HG02938 (cell line): ENCODE data around the gene NOS2.
"Not testable (repeated sequence)": the region's sequence is repeated elsewhere in the genome, so short reads cannot be mapped to it uniquely, and the experiment has no call there.

Source experiments
- ATAC-seq: cut with Tn5 transposase; IDR thresholded peaks from one replicate; pipeline ENCODE4 v1.9.1; 2021; ENCODE audit warnings: mild to moderate bottlenecking, moderate library complexity; ENCODE audit not compliant: unreplicated experiment

Gene NOS2

DNA sequence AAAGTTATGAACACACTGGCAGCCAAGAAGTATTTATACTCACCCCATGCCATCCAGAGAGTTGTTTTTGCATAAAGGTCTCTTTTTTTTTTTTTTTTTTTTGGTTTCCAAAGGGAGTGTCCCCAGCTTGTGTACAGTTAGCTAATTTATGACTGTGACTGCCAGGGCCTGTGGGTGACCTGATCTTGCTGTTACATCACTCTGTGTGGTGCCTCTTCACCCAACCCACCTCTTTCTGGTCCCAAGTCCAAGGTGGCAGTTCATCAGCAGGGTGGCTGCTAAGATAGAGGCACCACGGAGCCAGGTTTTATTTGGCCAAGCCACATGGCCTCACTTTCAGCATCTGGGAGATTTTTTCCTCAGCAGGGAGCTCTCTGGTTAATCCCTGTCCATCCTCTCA lies at the start of gene NOS2:
Gene NOS2 (minus strand): TSS at position 8 of the 400 bp plus-strand sequence. CDS start 1,720 bp downstream, outside the sequence.
- no peak for ATAC-seq

DNA sequence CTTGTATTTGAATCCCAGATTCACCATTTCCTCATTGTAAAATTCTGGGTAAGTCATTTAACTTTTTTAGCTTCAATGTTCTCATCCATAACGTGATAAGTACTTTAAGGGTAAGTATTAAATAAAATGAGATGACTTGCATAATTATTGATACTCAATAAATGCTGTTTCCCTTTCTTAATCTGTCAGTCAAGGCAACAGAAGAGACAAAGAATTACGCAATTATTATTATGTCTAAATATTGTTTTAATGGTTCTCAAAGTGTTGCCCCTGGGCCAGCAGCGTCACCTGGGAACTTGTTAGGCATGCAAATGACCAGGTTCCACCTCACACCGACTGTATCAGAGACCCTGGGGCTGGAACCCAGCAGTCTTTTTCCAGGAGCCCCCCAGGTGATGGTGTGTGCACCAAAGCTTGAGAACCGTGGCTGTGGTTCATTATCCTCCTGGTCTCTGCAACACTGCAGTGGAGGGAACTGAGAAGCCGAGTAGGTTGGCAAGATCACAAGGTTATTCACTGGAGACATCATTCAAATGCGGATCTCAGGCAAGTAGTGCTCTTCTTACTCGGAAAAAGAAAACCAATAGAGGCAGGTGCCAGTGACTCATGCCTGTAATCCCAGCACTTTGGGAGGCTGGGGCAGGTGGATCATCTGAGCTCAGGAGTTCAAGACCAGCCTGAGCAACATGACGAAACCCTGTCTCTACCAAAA lies 49.3 kb upstream of the NOS2 start:
- no peak for ATAC-seq

DNA sequence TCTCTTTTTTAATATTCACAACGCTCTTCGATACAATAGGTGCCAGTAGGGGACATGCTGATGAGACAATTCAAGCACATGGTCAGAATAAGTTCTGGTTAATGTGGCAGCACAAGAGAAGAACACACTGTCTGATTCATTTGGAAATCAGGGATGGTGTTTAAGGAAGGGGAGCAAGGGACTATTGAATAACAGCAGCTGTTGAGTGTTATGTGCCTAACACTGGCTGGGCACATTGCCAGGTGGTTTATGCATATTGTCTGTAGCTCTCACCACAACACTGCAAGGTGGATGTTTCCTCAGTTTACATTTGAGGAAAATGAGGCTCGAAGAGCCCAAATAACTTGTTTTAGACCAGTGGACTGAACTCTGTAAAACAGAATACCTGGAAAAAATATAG lies 48.6 kb upstream of the NOS2 start:
- ATAC-seq, result no peak

DNA sequence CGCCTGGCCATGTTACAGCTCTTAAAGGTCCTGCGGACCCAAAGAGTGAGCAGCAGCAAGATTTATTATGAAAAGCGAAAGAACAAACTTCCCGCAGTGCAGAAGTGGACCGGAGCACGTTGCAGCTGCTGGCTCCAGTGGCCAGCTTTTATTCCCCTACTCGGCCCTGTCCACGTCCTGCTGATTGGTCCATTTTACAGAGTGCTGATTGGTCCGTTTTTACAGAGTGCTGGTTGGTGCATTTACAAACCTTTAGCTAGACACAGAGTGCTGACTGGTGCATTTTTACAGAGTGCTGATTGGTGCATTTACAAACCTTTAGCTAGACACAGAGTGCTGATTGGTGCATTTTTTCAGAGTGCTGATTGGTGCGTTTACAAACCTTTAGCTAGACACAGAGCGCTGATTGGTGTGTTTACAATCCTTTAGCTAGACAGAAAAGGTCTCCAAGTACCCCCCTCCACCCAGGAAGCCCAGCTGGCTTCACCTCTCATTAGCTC lies 46.5 kb upstream of the NOS2 start:
- not testable (repeated sequence) for ATAC-seq

DNA sequence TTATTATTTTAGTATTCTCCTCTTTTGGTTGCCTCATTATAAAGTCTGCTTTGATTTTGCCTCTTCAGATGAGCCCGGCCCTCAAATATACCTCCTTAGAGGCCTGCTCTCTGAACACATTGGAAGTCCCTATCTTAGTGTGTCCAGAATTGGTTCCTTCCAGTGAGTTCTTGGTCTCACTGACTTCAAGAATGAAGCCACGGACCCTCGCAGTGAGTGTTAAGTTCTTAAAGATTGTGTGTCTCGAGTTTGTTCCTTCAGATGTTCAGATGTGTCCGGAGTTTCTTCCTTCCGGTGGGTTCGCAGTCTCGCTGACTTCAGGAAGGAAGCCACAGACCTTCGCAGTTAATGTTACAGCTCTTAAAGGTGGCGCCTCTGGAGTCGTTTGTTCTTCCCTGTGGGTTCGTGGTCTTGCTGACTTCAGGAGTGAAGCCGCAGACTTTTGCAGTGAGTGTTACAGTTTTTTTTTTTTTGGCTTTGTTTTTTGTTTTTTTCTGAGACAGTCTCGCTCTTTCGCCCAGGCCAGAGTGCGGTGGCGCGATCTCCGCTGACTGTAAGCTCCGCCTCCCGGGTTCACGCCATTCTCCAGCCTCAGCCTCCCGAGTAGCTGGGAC lies 45.8 kb upstream of the NOS2 start:
- no peak for ATAC-seq

DNA sequence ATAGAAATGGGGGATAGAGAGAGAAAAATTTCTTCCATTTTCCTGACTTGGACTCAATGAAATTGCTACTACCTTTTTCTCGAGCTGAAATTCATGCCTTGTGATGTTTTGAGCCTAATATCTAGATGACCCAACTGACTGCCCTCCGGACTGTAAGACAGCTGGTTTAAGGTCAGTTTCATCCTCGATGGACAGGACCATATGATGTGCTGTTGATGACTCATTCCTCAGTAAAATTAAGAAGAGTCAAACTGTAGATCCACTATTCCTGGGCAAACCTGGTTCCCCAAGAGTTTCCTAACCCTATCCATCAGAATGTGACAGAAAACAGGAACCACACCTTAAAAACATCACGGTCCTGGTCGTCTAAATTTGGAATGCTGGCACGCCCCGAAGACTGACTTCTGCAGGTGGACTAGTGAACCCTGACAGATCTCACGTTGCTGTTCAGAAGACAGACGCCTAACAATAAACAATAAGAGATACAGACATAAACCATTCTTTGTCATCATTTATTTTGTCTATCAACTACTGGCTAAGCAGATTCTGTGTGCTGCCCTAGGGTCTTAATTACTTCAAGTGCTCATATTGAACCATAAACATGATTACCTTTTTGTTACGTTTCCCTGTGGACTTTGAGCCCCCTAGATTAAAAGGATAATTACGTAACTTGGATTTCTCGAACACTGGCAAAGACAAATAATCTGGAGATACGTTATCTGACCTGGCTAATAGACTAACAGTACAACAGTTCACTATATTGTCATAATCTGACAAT lies 45.1 kb upstream of the NOS2 start:
- ATAC-seq, result no peak

DNA sequence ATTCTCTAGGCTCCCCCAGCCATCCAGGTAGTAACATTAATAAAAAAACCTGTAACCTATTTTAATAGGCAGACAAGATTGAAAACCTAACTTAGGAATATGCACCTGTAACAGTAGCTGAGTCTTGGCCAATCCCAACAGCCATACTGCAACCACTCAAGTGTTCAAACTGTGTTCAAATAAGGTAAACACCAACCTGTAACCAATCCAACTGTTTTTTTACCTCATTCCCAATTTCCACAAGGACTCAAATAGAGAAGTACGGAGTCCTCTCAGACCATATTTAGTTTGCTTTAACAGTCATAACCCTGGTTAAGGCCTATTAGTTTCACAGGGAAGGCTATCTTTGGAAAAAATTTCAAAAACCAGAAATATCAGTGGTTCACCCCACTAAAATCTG lies 40.4 kb upstream of the NOS2 start:
- no peak for ATAC-seq

DNA sequence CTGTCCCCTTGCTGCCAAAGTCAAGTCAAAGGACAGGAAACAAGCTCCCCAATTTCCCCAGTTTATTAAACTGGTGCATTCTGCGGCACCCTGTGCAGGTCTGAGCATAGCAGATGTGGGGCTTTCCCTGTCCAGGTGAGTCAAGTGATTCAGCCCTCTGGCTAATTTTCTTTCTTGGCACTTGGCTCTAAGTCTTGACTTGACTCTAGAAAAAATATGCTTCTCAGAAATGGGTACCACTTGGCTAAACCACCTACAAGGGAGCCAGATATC lies 40.0 kb upstream of the NOS2 start:
- ATAC-seq, result not testable (repeated sequence)

DNA sequence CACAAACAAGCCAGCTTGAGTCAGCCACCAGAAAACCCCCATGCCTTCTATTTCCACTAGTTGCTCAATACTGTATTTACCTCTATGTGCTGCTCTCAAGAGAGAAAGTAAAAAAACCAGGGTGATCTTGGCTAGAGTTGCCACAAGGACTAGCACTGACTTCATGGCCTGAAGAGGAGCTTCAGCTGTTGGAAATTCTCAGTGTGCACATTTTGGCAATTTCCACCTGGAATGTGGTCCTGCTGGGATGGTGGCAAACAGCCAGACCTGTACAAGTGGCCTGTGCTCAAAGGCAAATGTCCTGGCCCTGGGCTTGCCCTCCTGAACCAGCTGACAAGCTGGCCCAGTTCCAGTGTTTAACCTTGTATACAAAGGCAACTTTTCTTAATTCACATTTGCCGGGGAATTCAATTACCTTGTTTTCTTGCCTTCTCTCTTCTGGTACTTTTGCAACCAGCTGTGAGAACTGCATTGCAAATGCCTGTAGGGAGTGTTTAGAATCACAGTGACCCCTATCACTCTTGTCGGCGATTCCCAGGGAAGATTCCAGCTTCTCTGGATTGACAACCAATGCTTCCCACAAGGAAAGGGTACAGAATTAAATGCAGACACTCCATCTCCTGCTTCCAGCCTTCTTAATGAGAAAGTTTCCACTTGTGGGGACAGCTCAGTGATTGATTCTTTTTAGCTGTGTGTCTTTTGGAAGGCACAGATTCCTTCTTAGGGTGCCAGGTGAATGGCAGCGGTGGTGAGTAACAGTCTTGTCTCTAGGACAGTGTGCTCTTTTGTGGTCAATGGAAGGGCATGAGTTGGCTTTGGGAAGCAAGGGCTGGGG lies 39.5 kb upstream of the NOS2 start:
- ATAC-seq, result not testable (repeated sequence)

DNA sequence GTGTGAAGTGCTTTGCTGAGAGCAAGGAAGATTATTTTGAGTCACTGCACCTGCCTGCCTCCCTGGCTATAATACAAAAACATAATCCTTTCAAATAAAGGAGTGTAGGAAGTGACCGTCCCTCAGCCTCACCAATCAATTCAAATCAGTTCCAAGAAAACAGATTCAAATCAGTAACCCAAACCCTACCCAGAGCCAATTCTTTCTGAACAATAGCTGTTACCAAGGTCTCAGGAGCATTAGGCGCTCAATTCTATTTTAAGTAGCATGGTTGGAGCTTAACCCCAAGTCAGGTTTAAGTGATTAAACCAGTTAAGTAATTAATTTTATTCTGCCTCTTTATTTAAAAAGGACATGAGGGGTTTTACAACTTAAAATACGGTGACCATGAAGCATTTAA lies 38.3 kb upstream of the NOS2 start:
- ATAC-seq, result not testable (repeated sequence)

DNA sequence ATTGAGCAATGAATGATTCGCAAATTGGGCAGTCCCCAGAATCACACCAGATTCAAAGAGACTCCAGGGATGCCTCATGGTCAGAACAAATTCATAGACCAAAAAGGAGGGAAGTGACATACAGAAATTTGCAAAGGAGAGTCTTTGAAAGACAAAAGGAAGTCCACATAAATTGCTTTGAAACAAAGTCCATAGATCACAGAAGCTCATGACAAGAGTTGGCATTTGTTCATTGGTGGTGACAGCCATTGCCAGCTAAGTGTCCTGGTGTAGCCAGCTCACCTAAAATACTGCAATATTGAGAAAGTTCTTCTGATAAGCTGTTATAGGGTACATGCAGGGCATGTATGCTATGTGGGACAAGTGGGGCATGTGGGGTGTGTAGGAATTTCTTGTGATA lies 37.4 kb upstream of the NOS2 start:
- ATAC-seq, result not testable (repeated sequence)

DNA sequence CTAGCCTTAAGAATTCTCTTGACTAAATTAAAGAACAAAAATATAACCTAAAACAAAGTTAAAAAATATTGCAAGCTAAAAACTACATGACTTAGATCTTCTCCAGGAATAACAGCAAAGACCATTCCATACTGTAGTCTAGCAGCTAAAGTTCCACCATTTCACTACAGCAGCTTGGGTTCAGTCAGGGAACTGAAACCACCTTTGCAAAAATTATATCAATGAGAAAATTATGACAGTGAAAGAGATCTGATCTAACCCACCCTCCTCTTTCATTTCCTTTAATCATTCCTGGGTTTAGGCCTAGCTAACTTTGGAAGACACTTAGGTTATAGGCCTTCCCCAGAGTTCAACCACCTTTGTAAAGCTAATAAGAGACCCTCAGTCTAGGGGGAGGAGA lies 36.3 kb upstream of the NOS2 start:
- no peak for ATAC-seq

DNA sequence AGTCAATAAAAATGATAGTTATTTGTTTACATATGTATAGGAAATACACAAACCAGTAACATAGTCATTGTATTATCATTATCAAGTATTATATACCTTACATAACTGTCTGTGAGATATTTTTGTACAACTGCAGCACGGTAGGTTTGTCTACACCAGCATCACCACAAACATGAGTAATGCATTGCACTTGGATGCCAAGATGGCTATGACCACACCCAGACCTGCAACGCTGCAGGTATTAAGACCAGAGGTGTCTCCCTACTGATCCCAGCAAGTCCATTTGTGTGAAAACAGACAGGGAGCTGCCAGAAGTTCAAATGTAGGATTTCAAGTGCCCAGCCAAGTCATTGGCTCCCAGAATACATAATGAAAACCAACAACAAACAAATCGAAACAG lies 34.2 kb upstream of the NOS2 start:
- no peak for ATAC-seq

DNA sequence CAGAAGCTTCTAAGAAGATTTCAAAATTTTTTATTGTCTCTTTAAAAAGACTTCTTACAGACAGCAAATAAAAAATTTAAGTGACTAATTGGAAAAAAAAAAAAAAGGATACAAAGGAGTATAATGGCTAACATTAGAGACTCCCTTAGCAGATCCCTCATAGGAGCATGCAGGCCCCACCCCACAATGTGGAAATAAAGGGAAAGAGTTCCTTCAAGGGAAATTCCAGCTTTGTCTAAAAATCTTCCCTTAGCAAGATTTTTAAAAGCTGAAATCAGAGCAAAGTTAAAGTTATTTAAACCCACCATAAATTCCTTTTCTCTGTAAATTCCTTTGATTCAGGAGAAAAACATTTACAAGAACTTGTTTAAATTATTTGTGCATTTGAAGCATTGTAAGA lies 32.5 kb upstream of the NOS2 start:
- no peak for ATAC-seq

DNA sequence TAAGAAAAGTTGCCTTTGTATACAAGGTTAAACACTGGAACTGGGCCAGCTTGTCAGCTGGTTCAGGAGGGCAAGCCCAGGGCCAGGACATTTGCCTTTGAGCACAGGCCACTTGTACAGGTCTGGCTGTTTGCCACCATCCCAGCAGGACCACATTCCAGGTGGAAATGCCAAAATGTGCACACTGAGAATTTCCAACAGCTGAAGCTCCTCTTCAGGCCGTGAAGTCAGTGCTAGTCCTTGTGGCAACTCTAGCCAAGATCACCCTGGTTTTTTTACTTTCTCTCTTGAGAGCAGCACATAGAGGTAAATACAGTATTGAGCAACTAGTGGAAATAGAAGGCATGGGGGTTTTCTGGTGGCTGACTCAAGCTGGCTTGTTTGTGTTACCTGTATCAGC lies 29.6 kb upstream of the NOS2 start:
- not testable (repeated sequence) for ATAC-seq

DNA sequence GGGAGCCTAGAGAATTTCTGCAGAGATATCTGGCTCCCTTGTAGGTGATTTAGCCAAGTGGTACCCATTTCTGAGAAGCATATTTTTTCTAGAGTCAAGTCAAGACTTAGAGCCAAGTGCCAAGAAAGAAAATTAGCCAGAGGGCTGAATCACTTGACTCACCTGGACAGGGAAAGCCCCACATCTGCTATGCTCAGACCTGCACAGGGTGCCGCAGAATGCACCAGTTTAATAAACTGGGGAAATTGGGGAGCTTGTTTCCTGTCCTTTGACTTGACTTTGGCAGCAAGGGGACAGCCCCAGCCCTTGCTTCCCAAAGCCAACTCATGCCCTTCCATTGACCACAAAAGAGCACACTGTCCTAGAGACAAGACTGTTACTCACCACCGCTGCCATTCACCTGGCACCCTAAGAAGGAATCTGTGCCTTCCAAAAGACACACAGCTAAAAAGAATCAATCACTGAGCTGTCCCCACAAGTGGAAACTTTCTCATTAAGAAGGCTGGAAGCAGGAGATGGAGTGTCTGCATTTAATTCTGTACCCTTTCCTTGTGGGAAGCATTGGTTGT lies 28.9 kb upstream of the NOS2 start:
- ATAC-seq, result not testable (repeated sequence)

DNA sequence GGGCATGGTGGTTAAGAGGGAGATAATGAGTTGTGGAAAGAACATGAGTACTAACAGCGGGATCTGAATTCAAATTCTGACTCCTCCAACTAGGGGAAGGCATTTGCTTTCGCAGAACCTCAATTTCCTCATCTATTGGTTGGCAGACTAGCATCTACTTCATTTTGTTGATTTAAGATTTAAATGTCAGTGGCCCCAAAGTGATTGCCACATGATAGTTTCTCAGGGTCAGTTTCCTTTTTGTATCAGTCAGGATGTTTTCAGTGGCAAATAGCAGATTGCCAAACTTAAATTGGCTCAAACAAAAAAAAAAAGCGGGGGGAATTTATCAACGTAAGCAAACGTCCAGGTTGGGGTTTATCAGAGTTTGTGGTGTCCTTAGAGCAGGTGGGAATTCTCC lies 25.1 kb upstream of the NOS2 start:
- ATAC-seq, result no peak

DNA sequence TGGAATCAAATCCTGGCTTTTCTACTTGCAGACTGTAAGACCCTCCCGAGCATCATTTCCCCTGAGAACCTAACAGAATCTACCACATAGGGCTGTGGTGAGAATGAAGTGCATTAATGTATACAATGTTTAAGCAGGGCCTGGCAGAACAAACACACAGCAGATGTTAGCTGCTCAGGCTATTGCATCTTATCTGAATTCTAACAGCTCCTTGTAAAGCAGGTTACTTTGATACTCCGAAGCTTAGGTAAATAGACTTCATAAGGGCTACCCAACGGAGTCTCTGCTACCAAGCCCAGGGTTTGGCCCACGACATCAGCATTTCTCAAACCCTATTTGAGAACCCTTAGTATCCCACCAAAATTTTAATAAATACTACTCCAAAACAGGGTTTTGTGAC lies 24.4 kb upstream of the NOS2 start:
- no peak for ATAC-seq

DNA sequence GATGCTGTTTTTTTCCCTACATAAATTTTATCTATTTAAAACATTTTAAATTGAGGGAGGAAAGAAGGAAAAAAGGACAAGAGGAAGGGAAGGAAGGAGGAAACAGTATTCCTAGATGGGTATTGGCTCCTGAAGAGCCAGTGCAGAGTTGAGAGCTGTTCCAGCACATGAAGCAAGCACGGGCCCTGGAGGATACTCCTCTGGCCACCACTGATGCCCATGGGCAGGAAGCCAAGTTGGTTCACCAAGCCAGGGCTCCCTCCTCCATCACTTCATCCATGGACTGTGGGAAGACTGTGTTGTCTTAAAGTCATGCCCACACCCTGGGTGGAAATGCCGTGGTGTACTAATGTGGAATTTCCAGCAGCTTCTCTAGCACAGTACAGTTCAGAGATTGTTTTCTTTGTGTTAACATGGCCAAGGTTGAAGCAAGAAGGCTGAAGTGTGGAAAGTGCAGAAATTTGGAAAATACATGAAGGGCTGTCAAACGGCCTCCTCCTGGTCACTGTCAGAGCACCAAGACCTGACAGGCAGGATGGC lies 23.9 kb upstream of the NOS2 start:
- no peak for ATAC-seq

DNA sequence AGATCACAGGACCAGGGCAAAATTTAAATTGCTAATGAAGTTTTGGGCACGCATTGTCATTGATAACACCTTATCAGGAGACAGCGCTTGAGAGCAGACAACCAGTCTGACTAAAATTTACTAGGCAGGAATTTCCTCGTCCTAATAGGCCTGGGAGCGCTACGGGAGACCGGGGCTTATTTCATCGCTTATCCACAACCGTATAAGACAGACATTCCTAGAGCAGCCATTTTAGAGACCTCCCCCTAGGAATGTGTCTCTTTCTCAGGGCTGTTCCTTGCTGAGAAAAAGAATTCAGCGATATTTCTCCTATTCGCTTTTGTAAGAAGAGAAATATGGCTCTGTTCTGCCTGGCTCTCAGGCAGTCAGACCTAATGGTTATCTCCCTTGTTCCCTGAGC lies 21.8 kb upstream of the NOS2 start:
- ATAC-seq, result not testable (repeated sequence)

DNA sequence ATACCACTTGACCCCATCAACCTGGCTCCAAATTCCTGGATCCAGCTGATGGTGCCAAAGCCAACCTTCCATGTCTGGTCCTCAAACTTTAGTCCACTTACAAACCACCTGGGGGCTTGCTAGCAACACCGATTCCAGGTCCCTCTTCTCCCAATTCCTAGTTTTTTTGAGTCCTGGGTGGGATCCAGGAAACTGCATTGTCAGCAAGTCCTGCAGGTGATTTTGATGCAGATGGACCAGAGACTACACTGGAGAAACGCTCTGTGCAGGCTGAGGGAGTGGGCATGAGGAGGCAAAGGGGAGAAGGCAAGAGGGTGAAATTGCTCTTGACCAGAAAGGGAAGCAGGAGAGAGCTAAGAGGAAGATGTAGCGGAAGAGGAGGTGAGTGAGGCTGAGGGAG lies 21.0 kb upstream of the NOS2 start:
- no peak for ATAC-seq
